Measurements from ENCODE around the gene SMIM23. TPM values are rescaled to one million over a fixed set of nuclear protein-coding genes. Genes with fewer than 3 reads are reported as not detected.

SMIM23 gene
- total and polyA plus RNA-seq, 2 donors (not counting 3 experiments of a cell fraction or from before 2014, with no cell fraction given): not detected

DNA sequence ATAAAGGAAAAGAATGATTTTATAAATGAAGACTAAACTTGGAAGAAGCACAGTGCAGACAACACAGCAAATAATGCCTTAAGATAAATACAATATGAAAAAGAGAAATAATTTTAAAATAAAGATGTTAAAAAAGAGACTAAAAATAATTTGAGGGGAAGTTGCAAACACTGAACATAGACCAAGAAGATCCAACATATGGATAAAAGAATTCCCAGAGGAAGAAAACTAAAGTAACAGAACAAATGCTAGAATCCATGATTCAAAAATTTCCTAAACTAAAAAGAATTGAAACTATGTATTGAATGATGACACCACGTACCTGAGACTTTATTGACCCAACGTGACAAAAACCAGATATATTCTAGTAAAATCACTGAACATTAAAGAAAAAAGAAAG, 18.7 kb upstream of the SMIM23 start:
- Histone ChIP-seq H3K36me3 (ENCODE audit: control insufficient read depth in 2 of 2, extremely low read depth in 1 of 2, insufficient read depth in 2 of 2, low read length in 2 of 2) (no peaks in the 10 kb centered on the region), H3K4me1 (ENCODE audit: control insufficient read depth, extremely low read depth, insufficient read depth, low read length) (peaks cover 2% of the 10 kb centered on the region), H3K79me2 (ENCODE audit: control insufficient read depth, insufficient read depth, low read length) (no peaks in the 10 kb centered on the region), H3K27ac (ENCODE audit: insufficient read depth, low read depth, low read length) (no peak overlapping the region), H4K20me1 (replicated peaks; ENCODE audit: control insufficient read depth, extremely low read depth, insufficient read depth, low read length) (no peaks in the 10 kb centered on the region), H2AFZ (ENCODE audit: low read depth, low read length) (no peak overlapping the region), H3K4me3 (replicated peaks in 1 of 3; ENCODE audit: insufficient read depth in 1 of 3, low read depth in 1 of 3, low read length in 3 of 3) (no peak overlapping the region), H3K9ac (replicated peaks; ENCODE audit: extremely low read depth, insufficient read depth, low read length) (no peak overlapping the region), H3K27me3 (ENCODE audit: control insufficient read depth in 2 of 2, insufficient read depth in 2 of 2, low read length in 2 of 2) (peaks cover 0 to 5% of the 10 kb centered on the region in 2 experiments), H3K9me1 (replicated peaks; ENCODE audit: control insufficient read depth, extremely low read depth, insufficient read depth, low read length) (no peaks in the 10 kb centered on the region), H3K4me2 (ENCODE audit: insufficient read depth, low read length) (no peak overlapping the region), H3K9me3 (replicated peaks; ENCODE audit: control insufficient read depth, insufficient read depth, low read length) (no peaks in the 10 kb centered on the region)
- no TSS peak for BruUV-seq (replicated peaks)
- ChIA-PET POLR2A (no interaction called here), CTCF (no interaction called here)
- DNase-seq (ENCODE audit: low read depth, low spot score) (no peak), FAIRE-seq (no peak)
- intact Hi-C loops (cut with micrococcal nuclease): no loop called here
- TF ChIP-seq JUN (IDR thresholded peaks at IDR 0.05; ENCODE audit: borderline replicate concordance, insufficient read depth, insufficient read length, low read depth) (no peak), GATA2 (IDR thresholded peaks at IDR 0.05; ENCODE audit: insufficient read depth, insufficient read length, low read depth, low read length) (no peak), MYC (IDR thresholded peaks at IDR 0.05; ENCODE audit: low read depth, low read length) (no peak), FOS (IDR thresholded peaks at IDR 0.05; ENCODE audit: borderline replicate concordance, insufficient read depth, low read length) (no peak), POLR2AphosphoS5 (IDR thresholded peaks at IDR 0.05; ENCODE audit: insufficient read depth, low read depth, low read length) (no peak), EZH2 (IDR thresholded peaks at IDR 0.05; ENCODE audit: borderline replicate concordance, low read depth, low read length, severe bottlenecking) (no peak), POLR2A (IDR thresholded peaks at IDR 0.05; ENCODE audit: low read depth, low read length) (no peak)
- TF ChIP-seq, protein P1, sequence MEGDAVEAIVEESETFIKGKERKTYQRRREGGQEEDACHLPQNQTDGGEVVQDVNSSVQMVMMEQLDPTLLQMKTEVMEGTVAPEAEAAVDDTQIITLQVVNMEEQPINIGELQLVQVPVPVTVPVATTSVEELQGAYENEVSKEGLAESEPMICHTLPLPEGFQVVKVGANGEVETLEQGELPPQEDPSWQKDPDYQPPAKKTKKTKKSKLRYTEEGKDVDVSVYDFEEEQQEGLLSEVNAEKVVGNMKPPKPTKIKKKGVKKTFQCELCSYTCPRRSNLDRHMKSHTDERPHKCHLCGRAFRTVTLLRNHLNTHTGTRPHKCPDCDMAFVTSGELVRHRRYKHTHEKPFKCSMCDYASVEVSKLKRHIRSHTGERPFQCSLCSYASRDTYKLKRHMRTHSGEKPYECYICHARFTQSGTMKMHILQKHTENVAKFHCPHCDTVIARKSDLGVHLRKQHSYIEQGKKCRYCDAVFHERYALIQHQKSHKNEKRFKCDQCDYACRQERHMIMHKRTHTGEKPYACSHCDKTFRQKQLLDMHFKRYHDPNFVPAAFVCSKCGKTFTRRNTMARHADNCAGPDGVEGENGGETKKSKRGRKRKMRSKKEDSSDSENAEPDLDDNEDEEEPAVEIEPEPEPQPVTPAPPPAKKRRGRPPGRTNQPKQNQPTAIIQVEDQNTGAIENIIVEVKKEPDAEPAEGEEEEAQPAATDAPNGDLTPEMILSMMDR (IDR thresholded peaks at IDR 0.05; ENCODE audit: extremely low read depth in 1 of 2, insufficient read depth in 1 of 2, low read depth in 1 of 2, low read length in 2 of 2): no peak
- TF ChIP-seq, protein P2, sequence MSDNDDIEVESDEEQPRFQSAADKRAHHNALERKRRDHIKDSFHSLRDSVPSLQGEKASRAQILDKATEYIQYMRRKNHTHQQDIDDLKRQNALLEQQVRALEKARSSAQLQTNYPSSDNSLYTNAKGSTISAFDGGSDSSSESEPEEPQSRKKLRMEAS (IDR thresholded peaks at IDR 0.05; ENCODE audit: insufficient read depth, insufficient read length): no peak
- dilution Hi-C loops (cut with MboI; ENCODE audit: extremely low pct_ligation_motif_present, low sequenced_read_pairs): no loop called here
